ENCODE data around the gene CYFIP2. TPM values are rescaled to one million over a fixed set of nuclear protein-coding genes. Genes with fewer than 3 reads are reported as not detected.

Gene CYFIP2
- total and polyA plus RNA-seq, 2 experiments from 2014 or later = 24.8 to 30.2 TPM

DNA sequence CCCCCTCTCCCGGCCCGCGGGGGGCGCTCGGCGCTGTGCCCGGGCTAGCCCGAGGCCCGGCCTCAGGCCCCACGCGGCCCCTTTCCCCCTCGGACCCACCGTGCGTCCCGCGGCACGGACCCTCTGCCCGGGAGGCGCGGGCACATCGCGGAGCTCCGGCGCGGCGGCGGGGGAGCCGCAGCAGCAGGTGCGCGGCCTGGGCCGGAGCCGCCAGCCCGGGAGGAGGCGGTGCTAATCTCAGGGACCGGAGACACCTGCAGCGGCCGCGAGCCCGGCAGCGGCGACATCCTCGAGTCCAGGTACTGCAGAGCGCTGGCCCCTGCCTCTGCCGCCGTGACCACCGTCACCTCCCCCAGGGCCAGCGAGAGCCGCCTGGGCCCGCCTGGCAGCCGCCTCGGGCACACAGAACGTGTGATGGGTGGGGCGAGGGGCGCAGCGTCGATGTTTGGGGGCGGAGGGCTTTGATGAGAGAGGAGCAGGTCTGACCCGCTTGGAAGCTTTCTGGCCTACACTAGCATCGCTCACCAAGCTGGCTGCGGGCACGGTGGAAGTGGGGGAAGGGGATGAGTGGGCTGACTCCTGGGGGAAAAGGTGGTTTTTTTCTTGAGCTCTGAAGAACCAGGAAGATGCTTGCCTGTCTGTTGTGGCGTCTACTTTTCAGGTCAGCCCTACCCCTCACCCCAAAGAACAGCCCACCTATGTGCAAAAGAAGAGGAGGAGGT, 524 bp downstream of the CYFIP2 start:
- Histone ChIP-seq H4K20me1 (ENCODE audit: insufficient read depth, poor library complexity, severe bottlenecking) (no peaks in the 10 kb centered on the region), H3K27ac (peak overlapping the region; percentile 43), H2AFZ (peak overlapping the region; percentile 77)

DNA sequence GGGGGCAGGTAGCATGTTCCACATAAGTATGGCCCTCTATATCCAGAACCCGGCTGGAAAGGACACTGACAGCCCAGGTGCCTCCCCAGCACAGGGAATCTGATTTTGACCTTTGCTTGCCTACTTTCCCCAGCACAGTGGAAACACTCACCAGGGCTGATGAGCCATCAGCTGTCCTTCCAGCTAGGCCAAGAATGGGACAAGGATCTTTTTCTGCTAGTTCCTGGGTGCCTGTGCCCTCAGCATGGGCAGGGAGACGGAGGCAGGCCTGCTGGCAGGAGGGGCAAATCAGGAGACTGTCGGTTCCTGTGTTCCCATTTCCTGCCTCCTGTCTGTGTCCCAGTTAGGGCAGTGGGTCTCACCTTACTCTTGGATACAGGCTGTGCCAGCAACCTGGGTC, 1.1 kb downstream of the CYFIP2 start:
- Histone ChIP-seq H2AFZ (no peak overlapping the region), H3K79me2 (peaks cover 18% of the 10 kb centered on the region), H3K4me2 (peak overlapping the region; percentile 84), H3K9me3 (ENCODE audit: low read depth) (no peaks in the 10 kb centered on the region), H3K27me3 (no peaks in the 10 kb centered on the region), H3K9me2 (replicated peaks; ENCODE audit: insufficient read depth) (no peaks in the 10 kb centered on the region), H3K27ac (no peak overlapping the region), H3K4me3 (no peak overlapping the region), H3K4me1 (ENCODE audit: insufficient read depth) (peaks cover 11% of the 10 kb centered on the region), H3K36me3 (replicated peaks; ENCODE audit: insufficient read depth, low read depth) (no peaks in the 10 kb centered on the region), H4K20me1 (ENCODE audit: insufficient read depth, poor library complexity, severe bottlenecking) (no peaks in the 10 kb centered on the region)
- no peak for DNase-seq (ENCODE audit: low spot score)
- TF ChIP-seq EZH2 (IDR thresholded peaks at IDR 0.05; ENCODE audit: borderline replicate concordance) (no peak), EZH2phosphoT487 (IDR thresholded peaks at IDR 0.05; ENCODE audit: low read depth, severe bottlenecking, unreplicated experiment) (no peak)
- TF ChIP-seq, protein P1, sequence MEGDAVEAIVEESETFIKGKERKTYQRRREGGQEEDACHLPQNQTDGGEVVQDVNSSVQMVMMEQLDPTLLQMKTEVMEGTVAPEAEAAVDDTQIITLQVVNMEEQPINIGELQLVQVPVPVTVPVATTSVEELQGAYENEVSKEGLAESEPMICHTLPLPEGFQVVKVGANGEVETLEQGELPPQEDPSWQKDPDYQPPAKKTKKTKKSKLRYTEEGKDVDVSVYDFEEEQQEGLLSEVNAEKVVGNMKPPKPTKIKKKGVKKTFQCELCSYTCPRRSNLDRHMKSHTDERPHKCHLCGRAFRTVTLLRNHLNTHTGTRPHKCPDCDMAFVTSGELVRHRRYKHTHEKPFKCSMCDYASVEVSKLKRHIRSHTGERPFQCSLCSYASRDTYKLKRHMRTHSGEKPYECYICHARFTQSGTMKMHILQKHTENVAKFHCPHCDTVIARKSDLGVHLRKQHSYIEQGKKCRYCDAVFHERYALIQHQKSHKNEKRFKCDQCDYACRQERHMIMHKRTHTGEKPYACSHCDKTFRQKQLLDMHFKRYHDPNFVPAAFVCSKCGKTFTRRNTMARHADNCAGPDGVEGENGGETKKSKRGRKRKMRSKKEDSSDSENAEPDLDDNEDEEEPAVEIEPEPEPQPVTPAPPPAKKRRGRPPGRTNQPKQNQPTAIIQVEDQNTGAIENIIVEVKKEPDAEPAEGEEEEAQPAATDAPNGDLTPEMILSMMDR (IDR thresholded peaks at IDR 0.05; ENCODE audit: poor library complexity) = no peak
- WGBS (ENCODE audit: low lambda C conversion rate, missing lambda C conversion rate) = 83% methylated on average over 3 of the region's 3 CpGs

More for the DNA sequence above, 524 bp downstream of the CYFIP2 start:
- Histone ChIP-seq H3K4me2 (peak overlapping the region; percentile 84), H3K4me3 (peak overlapping the region; percentile 94), H3K36me3 (replicated peaks; ENCODE audit: insufficient read depth, low read depth) (no peaks in the 10 kb centered on the region), H3K9me3 (ENCODE audit: low read depth) (no peaks in the 10 kb centered on the region), H3K27me3 (no peaks in the 10 kb centered on the region), H3K4me1 (ENCODE audit: insufficient read depth) (peaks cover 11% of the 10 kb centered on the region), H3K79me2 (peaks cover 13% of the 10 kb centered on the region), H3K9me2 (replicated peaks; ENCODE audit: insufficient read depth) (no peaks in the 10 kb centered on the region)
- 4% methylated on average over 47 of the region's 62 CpGs for WGBS (ENCODE audit: low lambda C conversion rate, missing lambda C conversion rate)
- no peak for TF ChIP-seq EZH2 (IDR thresholded peaks at IDR 0.05; ENCODE audit: borderline replicate concordance)
- TF ChIP-seq, protein P1 (IDR thresholded peaks at IDR 0.05; ENCODE audit: poor library complexity) = no peak
- no peak for TF ChIP-seq EZH2phosphoT487 (IDR thresholded peaks at IDR 0.05; ENCODE audit: low read depth, severe bottlenecking, unreplicated experiment)
- DNase-seq (ENCODE audit: low spot score) = peak; percentile 73

DNA sequence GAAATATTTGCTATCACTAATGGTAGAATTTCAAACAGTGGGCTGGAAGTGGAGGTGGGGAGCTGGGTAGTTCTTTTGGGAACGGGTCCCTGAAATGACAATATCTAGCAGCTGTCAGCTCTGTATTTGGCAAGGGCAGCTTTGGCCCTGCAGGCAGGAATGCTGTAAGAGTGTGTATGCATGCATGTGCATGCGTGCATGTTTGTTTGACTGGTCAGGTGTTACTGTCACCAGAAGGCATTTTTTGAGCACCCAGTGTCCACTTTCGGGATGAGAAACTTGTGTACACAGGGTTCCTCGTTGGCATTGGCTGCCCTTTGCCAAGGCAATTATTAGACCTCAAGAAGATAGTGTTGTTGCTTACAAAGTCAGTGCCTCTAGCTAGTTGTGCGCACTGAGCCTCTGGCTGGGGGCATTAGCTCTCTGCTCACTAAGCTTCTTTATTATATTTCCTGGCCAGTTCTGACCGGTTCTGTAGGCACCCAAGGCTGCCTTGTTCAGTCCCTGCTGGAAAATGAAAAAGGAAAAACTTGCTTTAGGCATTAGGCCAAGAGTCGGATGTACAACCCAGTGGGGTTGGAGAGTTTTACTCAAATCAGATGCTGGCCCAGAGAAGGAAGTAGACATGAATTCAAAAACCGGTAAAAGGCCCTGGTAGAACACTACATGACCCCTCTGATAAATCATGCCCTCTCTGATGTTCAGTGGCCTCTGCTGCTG, 2.0 kb downstream of the CYFIP2 start:
- peaks cover 24% of the 10 kb centered on the region for H3K79me2 ChIP-seq
- H3K9me2 ChIP-seq (replicated peaks; ENCODE audit: insufficient read depth) = no peaks in the 10 kb centered on the region
- H3K36me3 ChIP-seq (replicated peaks; ENCODE audit: insufficient read depth, low read depth) = no peaks in the 10 kb centered on the region
- H3K27me3 ChIP-seq = no peaks in the 10 kb centered on the region
- peaks cover 11% of the 10 kb centered on the region for H3K4me1 ChIP-seq (ENCODE audit: insufficient read depth)
- H3K4me3 ChIP-seq = no peak overlapping the region
- peak overlapping the region; percentile 84 for H3K4me2 ChIP-seq
- TF ChIP-seq EZH2 (IDR thresholded peaks at IDR 0.05; ENCODE audit: borderline replicate concordance) = no peak
- TF ChIP-seq, protein P1 (IDR thresholded peaks at IDR 0.05; ENCODE audit: poor library complexity) = no peak
- no peak for TF ChIP-seq EZH2phosphoT487 (IDR thresholded peaks at IDR 0.05; ENCODE audit: low read depth, severe bottlenecking, unreplicated experiment)
- H3K9me3 ChIP-seq (ENCODE audit: low read depth) = no peaks in the 10 kb centered on the region
- DNase-seq (ENCODE audit: low spot score) = no peak
- H3K27ac ChIP-seq = no peak overlapping the region
- 89% methylated on average over 8 of the region's 8 CpGs for WGBS (ENCODE audit: low lambda C conversion rate, missing lambda C conversion rate)
- H4K20me1 ChIP-seq (ENCODE audit: insufficient read depth, poor library complexity, severe bottlenecking) = no peaks in the 10 kb centered on the region
- H2AFZ ChIP-seq = no peak overlapping the region
